GM21723 (cell line): ENCODE data around the gene TNIP1.

ENCODE experiments used
- ATAC-seq: cut with Tn5 transposase; IDR thresholded peaks from one replicate; pipeline ENCODE4 v1.9.1; 2021; ENCODE audit warnings: mild to moderate bottlenecking, moderate library complexity; ENCODE audit not compliant: unreplicated experiment

The TNIP1 gene

GRCh38 chr5:151047814-151048425 is 32.9 kb downstream of the TNIP1 start:
- ATAC-seq, result no peak

- no peak for ATAC-seq
Measured at GRCh38 chr5:151042453-151043093, 38.3 kb downstream of the TNIP1 start.

- ATAC-seq, result no peak
Measured at GRCh38 chr5:151041577-151042268, 39.1 kb downstream of the TNIP1 start.

- ATAC-seq, result no peak
Measured at GRCh38 chr5:151040211-151040747, 40.6 kb downstream of the TNIP1 start.

- ATAC-seq, result no peak
Measured at GRCh38 chr5:151039665-151040064, 41.2 kb downstream of the TNIP1 start.

- no peak for ATAC-seq
Measured at GRCh38 chr5:151038801-151039238, 42.0 kb downstream of the TNIP1 start.

- no peak for ATAC-seq
Measured at GRCh38 chr5:151038412-151038745, 42.5 kb downstream of the TNIP1 start.

- no peak for ATAC-seq
Measured at GRCh38 chr5:151037561-151038411, 43.0 kb downstream of the TNIP1 start.

GRCh38 chr5:151036556-151036955 is 44.3 kb downstream of the TNIP1 start:
- no peak for ATAC-seq

- no peak for ATAC-seq
Measured at GRCh38 chr5:151034422-151035379, 46.1 kb downstream of the TNIP1 start.

GRCh38 chr5:151033217-151033934 is 47.5 kb downstream of the TNIP1 start:
- no peak for ATAC-seq

GRCh38 chr5:151031554-151031953 is 49.3 kb downstream of the TNIP1 start:
- no peak for ATAC-seq

GRCh38 chr5:151030379-151030778 is 50.5 kb downstream of the TNIP1 start:
- no peak for ATAC-seq

GRCh38 chr5:151030056-151030336 is 50.8 kb downstream of the TNIP1 start:
- ATAC-seq, result no peak

- ATAC-seq, result no peak
Measured at GRCh38 chr5:151029179-151030055, 51.4 kb downstream of the TNIP1 start.

- ATAC-seq, result no peak
Measured at GRCh38 chr5:151028717-151029116, 52.1 kb downstream of the TNIP1 start.

- ATAC-seq, result no peak
Measured at GRCh38 chr5:151027961-151028479, 52.8 kb downstream of the TNIP1 start.

- ATAC-seq, result no peak
Measured at GRCh38 chr5:151026679-151027078, 54.2 kb downstream of the TNIP1 start.
